Measurements from ENCODE around the gene BRD8.

BRD8 gene

GRCh38 chr5:138096997-138097828, 81.2 kb downstream of the BRD8 start:
- DNase-seq (ENCODE audit: low spot score), result no peak

DNA sequence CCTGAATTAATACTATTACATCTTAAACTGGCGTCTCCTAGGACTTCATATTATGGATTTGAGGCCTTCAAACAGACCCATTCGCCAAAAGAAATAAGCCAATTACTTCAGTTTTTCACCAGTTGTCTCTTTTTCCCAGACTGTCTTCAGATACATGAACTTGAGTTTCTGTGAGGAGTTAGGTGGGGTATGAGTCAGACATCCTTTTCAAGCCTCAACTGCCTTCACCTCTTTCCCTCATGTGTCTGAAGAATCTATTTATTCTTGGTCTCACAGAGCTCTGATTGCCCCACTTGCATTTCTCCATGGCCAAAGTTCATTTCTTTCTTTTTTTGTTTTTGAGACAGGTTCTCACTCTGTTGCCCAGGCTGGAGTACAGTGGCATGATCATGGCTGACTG, 82.1 kb downstream of the BRD8 start:
- no peak for DNase-seq (ENCODE audit: low spot score)

GRCh38 chr5:138095100-138095907, 83.1 kb downstream of the BRD8 start:
- DNase-seq (ENCODE audit: low spot score), result no peak

- DNase-seq (ENCODE audit: low spot score), result no peak
Measured at GRCh38 chr5:138093036-138093435, 85.4 kb downstream of the BRD8 start.

DNA sequence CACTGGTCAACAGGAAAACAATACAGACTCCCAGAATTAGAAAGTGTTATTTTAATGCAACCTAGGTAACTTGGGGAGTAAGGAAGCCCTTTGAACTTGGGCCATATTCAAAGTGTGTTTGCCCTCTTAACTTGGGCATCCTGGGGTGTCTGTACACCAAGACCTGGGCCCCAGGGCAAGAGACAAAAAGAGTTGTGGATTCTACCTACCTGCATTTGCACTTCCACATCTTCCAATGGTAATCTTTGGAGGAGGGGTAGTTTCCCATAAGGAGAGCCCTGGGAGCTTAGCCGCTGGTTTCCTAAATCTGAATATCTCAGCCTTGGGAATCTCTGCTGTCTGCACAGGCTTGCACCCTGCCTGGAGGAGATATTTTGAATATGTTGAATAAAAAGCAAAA, 86.1 kb downstream of the BRD8 start:
- DNase-seq (ENCODE audit: low spot score), result no peak

DNA sequence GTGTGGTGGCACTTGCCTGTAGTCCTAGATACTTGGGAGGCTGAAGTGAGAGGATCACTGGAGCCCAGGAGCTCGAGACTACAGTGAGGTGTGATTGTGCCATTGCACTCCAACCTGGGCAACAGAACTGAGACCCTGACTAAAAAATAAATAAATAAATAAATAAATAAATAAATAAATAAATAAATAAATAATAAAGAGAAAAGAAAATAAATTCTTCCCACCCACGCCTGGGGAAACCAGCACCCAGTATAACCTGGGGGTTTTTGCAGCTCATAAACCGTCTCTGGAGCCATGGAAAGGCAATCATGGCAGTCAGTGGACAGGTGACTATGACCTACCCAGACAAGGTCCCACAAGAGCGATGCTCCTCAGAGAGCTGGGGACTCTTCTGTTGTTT, 86.7 kb downstream of the BRD8 start:
- DNase-seq (ENCODE audit: low spot score), result no peak

Data from cerebellar cortex (tissue), 1 donor.